ENCODE data around the gene PALM2AKAP2. TPM values are rescaled to one million over a fixed set of nuclear protein-coding genes. Genes with fewer than 3 reads are reported as not detected.

PALM2AKAP2 gene
- total and polyA plus RNA-seq, 2 donors (not counting 3 experiments of a cell fraction or from before 2014, with no cell fraction given): 0.01 TPM; not detected in 1

DNA sequence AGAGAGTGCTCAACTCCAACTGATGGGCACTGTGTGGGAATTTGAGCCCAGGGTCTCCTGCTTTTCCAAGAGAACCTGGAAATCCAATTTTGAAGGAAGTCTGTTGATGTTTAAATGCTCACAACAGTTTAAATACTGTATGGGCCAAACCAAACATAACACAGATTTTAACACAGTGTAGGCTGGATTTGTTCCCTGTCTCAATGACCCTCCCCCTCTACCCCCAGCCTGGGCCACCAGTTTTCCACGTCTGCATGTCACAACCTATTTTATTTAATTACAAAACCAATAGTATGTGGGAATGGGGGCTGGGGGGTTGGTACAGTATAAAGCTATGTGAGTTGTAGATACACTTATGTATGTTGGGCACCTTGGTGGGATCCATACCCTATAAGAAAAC lies 11.7 kb downstream of the PALM2AKAP2 start:
- dilution Hi-C loops (cut with MboI; ENCODE audit: extremely low pct_ligation_motif_present, low sequenced_read_pairs): no loop called here
- CTCF ChIA-PET: no interaction called here
- no peak for TF ChIP-seq EZH2 (IDR thresholded peaks at IDR 0.05; ENCODE audit: borderline replicate concordance, low read depth, low read length, severe bottlenecking)
- no peak for TF ChIP-seq POLR2A (IDR thresholded peaks at IDR 0.05; ENCODE audit: low read depth, low read length)
- no peak for TF ChIP-seq GATA2 (IDR thresholded peaks at IDR 0.05; ENCODE audit: insufficient read depth, insufficient read length, low read depth, low read length)
- no peak for TF ChIP-seq JUN (IDR thresholded peaks at IDR 0.05; ENCODE audit: borderline replicate concordance, insufficient read depth, insufficient read length, low read depth)
- no peak for TF ChIP-seq MYC (IDR thresholded peaks at IDR 0.05; ENCODE audit: low read depth, low read length)
- TF ChIP-seq FOS (IDR thresholded peaks at IDR 0.05; ENCODE audit: borderline replicate concordance, insufficient read depth, low read length): no peak
- intact Hi-C loops (cut with micrococcal nuclease): no loop called here
- no peaks in the 10 kb centered on the region for H4K20me1 ChIP-seq (replicated peaks; ENCODE audit: control insufficient read depth, extremely low read depth, insufficient read depth, low read length)
- FAIRE-seq (no peak), DNase-seq (ENCODE audit: low read depth, low spot score) (no peak)
- H3K9me3 ChIP-seq (replicated peaks; ENCODE audit: control insufficient read depth, insufficient read depth, low read length): no peaks in the 10 kb centered on the region
- H3K4me2 ChIP-seq (ENCODE audit: insufficient read depth, low read length): no peak overlapping the region
- no peaks in the 10 kb centered on the region for H3K4me1 ChIP-seq (ENCODE audit: control insufficient read depth, extremely low read depth, insufficient read depth, low read length)
- no peak overlapping the region for H3K9ac ChIP-seq (replicated peaks; ENCODE audit: extremely low read depth, insufficient read depth, low read length)
- H3K9me1 ChIP-seq (replicated peaks; ENCODE audit: control insufficient read depth, extremely low read depth, insufficient read depth, low read length): no peaks in the 10 kb centered on the region
- H3K27me3 ChIP-seq (ENCODE audit: control insufficient read depth in 2 of 2, insufficient read depth in 2 of 2, low read length in 2 of 2): peaks cover 0 to 1% of the 10 kb centered on the region in 2 experiments
- no peak overlapping the region for H3K4me3 ChIP-seq (replicated peaks in 1 of 3; ENCODE audit: insufficient read depth in 1 of 3, low read depth in 1 of 3, low read length in 3 of 3)
- BruUV-seq (replicated peaks): no TSS peak
- POLR2A ChIA-PET: no interaction called here
- H2AFZ ChIP-seq (ENCODE audit: low read depth, low read length): no peak overlapping the region
- no peaks in the 10 kb centered on the region for H3K36me3 ChIP-seq (ENCODE audit: control insufficient read depth in 2 of 2, extremely low read depth in 1 of 2, insufficient read depth in 2 of 2, low read length in 2 of 2)
- H3K79me2 ChIP-seq (ENCODE audit: control insufficient read depth, insufficient read depth, low read length): no peaks in the 10 kb centered on the region
- no peak overlapping the region for H3K27ac ChIP-seq (ENCODE audit: insufficient read depth, low read depth, low read length)

DNA sequence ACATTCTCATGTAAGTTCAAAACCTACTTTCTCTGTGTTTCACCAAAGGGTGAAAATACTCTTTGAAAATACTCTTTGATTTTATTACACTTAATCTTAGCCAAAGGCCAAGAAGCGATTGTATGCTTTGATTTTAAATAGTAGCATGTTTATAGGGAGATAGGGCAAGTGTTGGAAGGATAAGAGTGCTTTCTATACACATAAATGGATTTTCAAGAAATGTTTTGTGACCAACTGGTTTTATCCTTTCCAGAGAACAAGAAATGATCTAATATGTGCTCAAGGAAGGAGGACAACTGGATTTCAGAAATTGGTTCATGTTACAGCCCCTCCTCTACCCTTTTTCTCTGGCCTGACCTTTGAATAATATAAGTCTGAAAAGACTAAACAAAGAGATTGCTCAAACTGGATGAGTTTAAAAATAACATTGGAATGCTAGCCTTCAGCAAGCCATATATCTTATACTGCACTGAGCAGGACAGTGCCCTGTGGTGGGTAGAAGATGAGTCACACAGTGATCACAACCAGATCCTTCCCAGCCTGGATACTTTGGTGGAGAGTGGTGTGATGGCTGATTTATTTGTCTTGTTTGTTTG lies 13.1 kb downstream of the PALM2AKAP2 start:
- no peak overlapping the region for H3K27ac ChIP-seq (ENCODE audit: insufficient read depth, low read depth, low read length)
- intact Hi-C loops (cut with micrococcal nuclease) (no loop called here), dilution Hi-C loops (cut with MboI; ENCODE audit: extremely low pct_ligation_motif_present, low sequenced_read_pairs) (no loop called here)
- BruUV-seq (replicated peaks): no TSS peak
- ChIA-PET POLR2A (no interaction called here), CTCF (no interaction called here)
- no peaks in the 10 kb centered on the region for H3K4me1 ChIP-seq (ENCODE audit: control insufficient read depth, extremely low read depth, insufficient read depth, low read length)
- no peak for DNase-seq (ENCODE audit: low read depth, low spot score)
- no peaks in the 10 kb centered on the region for H4K20me1 ChIP-seq (replicated peaks; ENCODE audit: control insufficient read depth, extremely low read depth, insufficient read depth, low read length)
- H3K4me3 ChIP-seq (replicated peaks in 1 of 3; ENCODE audit: insufficient read depth in 1 of 3, low read depth in 1 of 3, low read length in 3 of 3): no peak overlapping the region
- no peaks in the 10 kb centered on the region for H3K9me3 ChIP-seq (replicated peaks; ENCODE audit: control insufficient read depth, insufficient read depth, low read length)
- no peak overlapping the region for H2AFZ ChIP-seq (ENCODE audit: low read depth, low read length)
- H3K79me2 ChIP-seq (ENCODE audit: control insufficient read depth, insufficient read depth, low read length): no peaks in the 10 kb centered on the region
- FAIRE-seq: no peak
- no peaks in the 10 kb centered on the region for H3K36me3 ChIP-seq (ENCODE audit: control insufficient read depth in 2 of 2, extremely low read depth in 1 of 2, insufficient read depth in 2 of 2, low read length in 2 of 2)
- H3K4me2 ChIP-seq (ENCODE audit: insufficient read depth, low read length): no peak overlapping the region
- no peak overlapping the region for H3K9ac ChIP-seq (replicated peaks; ENCODE audit: extremely low read depth, insufficient read depth, low read length)
- TF ChIP-seq POLR2AphosphoS5 (IDR thresholded peaks at IDR 0.05; ENCODE audit: insufficient read depth, low read depth, low read length): no peak
- TF ChIP-seq MYC (IDR thresholded peaks at IDR 0.05; ENCODE audit: low read depth, low read length): no peak
- TF ChIP-seq, protein P1, sequence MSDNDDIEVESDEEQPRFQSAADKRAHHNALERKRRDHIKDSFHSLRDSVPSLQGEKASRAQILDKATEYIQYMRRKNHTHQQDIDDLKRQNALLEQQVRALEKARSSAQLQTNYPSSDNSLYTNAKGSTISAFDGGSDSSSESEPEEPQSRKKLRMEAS (IDR thresholded peaks at IDR 0.05; ENCODE audit: insufficient read depth, insufficient read length): no peak
- TF ChIP-seq JUN (IDR thresholded peaks at IDR 0.05; ENCODE audit: borderline replicate concordance, insufficient read depth, insufficient read length, low read depth): no peak
- TF ChIP-seq POLR2A (IDR thresholded peaks at IDR 0.05; ENCODE audit: low read depth, low read length): no peak
- no peak for TF ChIP-seq GATA2 (IDR thresholded peaks at IDR 0.05; ENCODE audit: insufficient read depth, insufficient read length, low read depth, low read length)
- no peak for TF ChIP-seq EZH2 (IDR thresholded peaks at IDR 0.05; ENCODE audit: borderline replicate concordance, low read depth, low read length, severe bottlenecking)
- TF ChIP-seq, protein P2, sequence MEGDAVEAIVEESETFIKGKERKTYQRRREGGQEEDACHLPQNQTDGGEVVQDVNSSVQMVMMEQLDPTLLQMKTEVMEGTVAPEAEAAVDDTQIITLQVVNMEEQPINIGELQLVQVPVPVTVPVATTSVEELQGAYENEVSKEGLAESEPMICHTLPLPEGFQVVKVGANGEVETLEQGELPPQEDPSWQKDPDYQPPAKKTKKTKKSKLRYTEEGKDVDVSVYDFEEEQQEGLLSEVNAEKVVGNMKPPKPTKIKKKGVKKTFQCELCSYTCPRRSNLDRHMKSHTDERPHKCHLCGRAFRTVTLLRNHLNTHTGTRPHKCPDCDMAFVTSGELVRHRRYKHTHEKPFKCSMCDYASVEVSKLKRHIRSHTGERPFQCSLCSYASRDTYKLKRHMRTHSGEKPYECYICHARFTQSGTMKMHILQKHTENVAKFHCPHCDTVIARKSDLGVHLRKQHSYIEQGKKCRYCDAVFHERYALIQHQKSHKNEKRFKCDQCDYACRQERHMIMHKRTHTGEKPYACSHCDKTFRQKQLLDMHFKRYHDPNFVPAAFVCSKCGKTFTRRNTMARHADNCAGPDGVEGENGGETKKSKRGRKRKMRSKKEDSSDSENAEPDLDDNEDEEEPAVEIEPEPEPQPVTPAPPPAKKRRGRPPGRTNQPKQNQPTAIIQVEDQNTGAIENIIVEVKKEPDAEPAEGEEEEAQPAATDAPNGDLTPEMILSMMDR (IDR thresholded peaks at IDR 0.05; ENCODE audit: extremely low read depth in 1 of 2, insufficient read depth in 1 of 2, low read depth in 1 of 2, low read length in 2 of 2): no peak
- TF ChIP-seq FOS (IDR thresholded peaks at IDR 0.05; ENCODE audit: borderline replicate concordance, insufficient read depth, low read length): no peak
- peaks cover 0 to 4% of the 10 kb centered on the region in 2 experiments for H3K27me3 ChIP-seq (ENCODE audit: control insufficient read depth in 2 of 2, insufficient read depth in 2 of 2, low read length in 2 of 2)
- H3K9me1 ChIP-seq (replicated peaks; ENCODE audit: control insufficient read depth, extremely low read depth, insufficient read depth, low read length): no peaks in the 10 kb centered on the region
